IMR-90 (cell line): ENCODE results near the gene RFPL3. TPM values are rescaled to one million over a fixed set of nuclear protein-coding genes. Genes with fewer than 3 reads are reported as not detected.

Experiments used
- ATAC-seq: fragments of 200-7000 bp; cut with Tn5 transposase; 2 replicates; pipeline ENCODE4 v1.9.1; 2020; ENCODE audit warnings: low read depth, mild to moderate bottlenecking, moderate library complexity
- BruUV-seq: library from RNA; stranded (reverse); fragments of 400-500 nt; replicated peaks from 2 replicates; lab custom pipeline; 2021; lab: Mats Ljungman, UMichigan
- CTCF ChIA-PET: fragments of 300-600 bp; formaldehyde crosslinking; extraction: SDS; loops from one replicate; lab custom pipeline; 2021; ENCODE audit warnings: antibody characterized with exemption; lab: Yijun Ruan, JAX
- POLR2A ChIA-PET: fragments of 300-600 bp; sonication (Branson Sonifier 250); formaldehyde crosslinking; loops from one replicate; lab custom pipeline; 2022; ENCODE audit warnings: antibody characterized with exemption; ENCODE audit not compliant: unreplicated experiment; lab: Charles Lee
- DNase-seq: peaks from one replicate; pipeline ENCODE4 v3.0.0; 2013
- H2AFZ ChIP-seq: replicated peaks from 2 replicates; pipeline ENCODE3; 2013; ENCODE audit warnings: low read length, mild to moderate bottlenecking; ENCODE audit not compliant: poor library complexity
- H2AK5ac ChIP-seq: 2 replicates; pipeline ENCODE4 v1.6.1; 2013; ENCODE audit warnings: low read depth, low read length, inconsistent platforms
- H2AK9ac ChIP-seq: replicated peaks from 2 replicates; pipeline ENCODE3; 2013; ENCODE audit warnings: mild to moderate bottlenecking, low read depth, low read length, moderate library complexity; ENCODE audit not compliant: poor library complexity
- H2BK120ac ChIP-seq: 2 replicates; pipeline ENCODE4 v1.6.1; 2013; ENCODE audit warnings: low read depth, low read length, inconsistent platforms
- H2BK15ac ChIP-seq: 3 replicates; pipeline ENCODE4 v1.6.1; 2013; ENCODE audit warnings: low read depth, low read length, inconsistent platforms
- H2BK20ac ChIP-seq: 2 replicates; pipeline ENCODE4 v1.6.1; 2013; ENCODE audit warnings: low read depth, mild to moderate bottlenecking, inconsistent platforms, low read length, moderate library complexity
- H2BK5ac ChIP-seq: 2 replicates; pipeline ENCODE4 v1.6.1; 2013; ENCODE audit warnings: mild to moderate bottlenecking, low read depth, low read length, inconsistent platforms; ENCODE audit not compliant: poor library complexity, severe bottlenecking
- H3K14ac ChIP-seq: replicated peaks from 2 replicates; pipeline ENCODE4 v1.6.1; 2013; ENCODE audit warnings: low read depth, low read length, inconsistent platforms
- H3K18ac ChIP-seq: 2 replicates; pipeline ENCODE4 v1.6.1; 2013; ENCODE audit warnings: low read depth, low read length, control low read depth
- H3K23ac ChIP-seq: 2 replicates; pipeline ENCODE4 v1.6.1; 2013; ENCODE audit warnings: low read depth, low read length, inconsistent platforms
- H3K27ac ChIP-seq: 2 replicates; pipeline ENCODE4 v1.5.1; 2013; ENCODE audit warnings: mild to moderate bottlenecking, control low read depth, low read length; ENCODE audit not compliant: insufficient read depth
- H3K27me3 ChIP-seq: 2 replicates; pipeline ENCODE4 v1.6.1; 2013; ENCODE audit warnings: low read length; ENCODE audit not compliant: control insufficient read depth, insufficient read depth
- H3K36me3 ChIP-seq: 2 replicates; pipeline ENCODE4 v1.6.1; 2013; ENCODE audit warnings: low read length, mixed read lengths; ENCODE audit not compliant: control insufficient read depth, insufficient read depth
- H3K4ac ChIP-seq: 2 replicates; pipeline ENCODE4 v1.6.1; 2013; ENCODE audit warnings: low read depth, low read length, inconsistent platforms
- H3K4me1 ChIP-seq: 2 replicates; pipeline ENCODE4 v1.6.1; 2013; ENCODE audit warnings: low read length, mixed read lengths; ENCODE audit not compliant: control insufficient read depth, insufficient read depth
- H3K4me2 ChIP-seq: 2 replicates; pipeline ENCODE4 v1.6.1; 2013; ENCODE audit warnings: low read depth, mild to moderate bottlenecking, control low read depth, low read length, moderate library complexity
- H3K4me3 ChIP-seq: 2 replicates; pipeline ENCODE4 v1.5.1; 2013; ENCODE audit warnings: low read depth, mild to moderate bottlenecking, control low read depth, low read length, moderate library complexity; ENCODE audit not compliant: insufficient read depth
- H3K56ac ChIP-seq: 2 replicates; pipeline ENCODE4 v1.6.1; 2013; ENCODE audit warnings: low read length, inconsistent platforms; ENCODE audit not compliant: insufficient read depth; ENCODE audit errors: extremely low read depth
- H3K79me1 ChIP-seq, 2 experiments: 2 replicates each; pipeline ENCODE4 v1.6.1; 2013; ENCODE audit warnings: low read length in 2 of 2, inconsistent platforms in 1 of 2, low read depth in 1 of 2
- H3K9ac ChIP-seq: 2 replicates; pipeline ENCODE4 v1.6.1; 2013; ENCODE audit warnings: low read depth, low read length, control low read depth
- H3K9me1 ChIP-seq: 2 replicates; pipeline ENCODE4 v1.6.1; 2013; ENCODE audit warnings: low read length, inconsistent platforms; ENCODE audit not compliant: insufficient read depth
- H3K9me3 ChIP-seq: 2 replicates; pipeline ENCODE4 v1.6.1; 2013; ENCODE audit warnings: low read length; ENCODE audit not compliant: control insufficient read depth, insufficient read depth
- H4K20me1 ChIP-seq: 2 replicates; pipeline ENCODE4 v1.6.1; 2013; ENCODE audit warnings: low read length, inconsistent platforms; ENCODE audit not compliant: insufficient read depth
- H4K5ac ChIP-seq: 2 replicates; pipeline ENCODE4 v1.6.1; 2013; ENCODE audit warnings: mild to moderate bottlenecking, low read depth, low read length, control low read depth
- H4K8ac ChIP-seq, 2 experiments: 2 replicates each; pipeline ENCODE4 v1.6.1; 2013; ENCODE audit warnings: low read depth in 2 of 2, low read length in 2 of 2, control low read depth in 1 of 2, inconsistent platforms in 1 of 2
- H4K91ac ChIP-seq: 2 replicates; pipeline ENCODE4 v1.6.1; 2013; ENCODE audit warnings: low read depth, low read length, inconsistent platforms; ENCODE audit not compliant: insufficient read depth
- RFX5 ChIP-seq: IDR thresholded peaks from 2 replicates; pipeline ENCODE4 v1.8.0; 2012; ENCODE audit warnings: low read depth, mild to moderate bottlenecking, low read length, moderate library complexity
- WGBS, 2 experiments: methylation state at CpG; one replicate each; pipeline versions ENCODE4 v1.1.5 to v1.1.7; 2013; ENCODE audit warnings: missing lambda C conversion rate in 2 of 2; ENCODE audit not compliant: insufficient read length in 1 of 2; ENCODE audit errors: extremely low coverage in 2 of 2; 5-methylcytosine and 5-hydroxymethylcytosine counted together
- dilution Hi-C: fragments of 300-500 bp; cut with HindIII; formaldehyde crosslinking; loops from one replicate; pipeline ENCODE4 v1.14.3; 2018; ENCODE audit warnings: low sequenced_read_pairs; ENCODE audit not compliant: unreplicated experiment
- in situ Hi-C: fragments of 300-500 bp; cut with MboI; formaldehyde crosslinking; loops from 3 replicates; pipeline ENCODE4 v1.14.3; 2019; ENCODE audit warnings: low sequenced_read_pairs, inconsistent platforms, mixed read lengths
- intact Hi-C: fragments of 100-400 bp; cut with micrococcal nuclease; formaldehyde crosslinking; loops from 2 replicates; pipeline ENCODE4 v1.10.0; 2022
- polyA plus RNA-seq, 3 experiments: library from polyadenylated mRNA; depleted of rRNA; stranded (reverse); fragments of >200 nt; gene quantifications; 2 replicates each; pipeline ENCODE4 v1.2.3, GENCODE V29; 2012; ENCODE audit warnings: low replicate concordance in 1 of 3
- total RNA-seq: library from RNA; depleted of rRNA; stranded (reverse); fragments of >200 nt; gene quantifications from 2 replicates; pipeline ENCODE4 v1.2.3, GENCODE V29; 2012

RFPL3 gene
- total and polyA plus RNA-seq, 2 of the 4 experiments (the other 2 are of a cell fraction), result not detected

DNA sequence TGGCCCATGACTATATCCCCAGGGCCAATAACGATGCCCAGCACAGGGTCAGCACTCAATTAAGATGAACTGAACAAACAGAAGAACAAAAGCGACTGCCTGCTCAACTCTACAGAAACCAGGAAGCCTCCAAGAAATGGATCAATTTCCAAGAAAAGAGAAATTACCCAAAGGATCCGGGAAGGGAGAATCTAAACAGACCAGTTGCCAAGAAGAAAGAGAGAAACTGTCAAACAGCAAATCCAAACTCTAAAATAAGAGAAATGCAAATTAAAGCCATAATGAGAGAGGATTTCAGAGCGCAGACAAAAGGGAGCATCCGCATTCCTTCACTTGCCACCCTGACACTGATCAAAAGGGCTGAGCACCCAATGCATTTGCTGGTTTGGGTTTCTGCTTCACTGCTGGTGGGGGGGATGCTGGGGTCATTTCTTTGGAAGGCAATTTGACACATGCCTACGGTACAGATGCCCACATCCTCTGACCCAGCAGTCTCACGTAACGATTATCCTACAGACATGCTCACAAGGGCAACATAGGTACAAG is 37.7 kb upstream of the RFPL3 start:
- no peak overlapping the region for H3K4me3 ChIP-seq
- H2AFZ ChIP-seq, result no peak overlapping the region
- H4K91ac ChIP-seq, result no peak overlapping the region
- no peak overlapping the region for H3K27ac ChIP-seq
- no TSS peak for BruUV-seq
- no peaks in the 10 kb centered on the region for H4K20me1 ChIP-seq
- no peak for TF ChIP-seq RFX5
- no peak overlapping the region for H2BK120ac ChIP-seq
- no peak overlapping the region for H4K5ac ChIP-seq
- no peak overlapping the region for H3K18ac ChIP-seq
- H3K14ac ChIP-seq, result no peak overlapping the region
- dilution Hi-C loops, result no loop called here
- POLR2A ChIA-PET, result no interaction called here
- no peak for DNase-seq
- H2BK15ac ChIP-seq, result no peak overlapping the region
- H3K4me2 ChIP-seq, result no peak overlapping the region
- H3K9me3 ChIP-seq, result no peaks in the 10 kb centered on the region
- no peak overlapping the region for H3K23ac ChIP-seq
- no CpG with 5 or more reads among the region's 8 CpGs for WGBS, 2 experiments
- H3K4ac ChIP-seq, result no peak overlapping the region
- no peak overlapping the region for H2AK5ac ChIP-seq
- no peak for ATAC-seq
- no peaks in the 10 kb centered on the region; the same call in 1 of the 2 replicates for H3K27me3 ChIP-seq
- intact Hi-C loops, result no loop called here
- H3K36me3 ChIP-seq, result no peaks in the 10 kb centered on the region
- no peaks in the 10 kb centered on the region for H3K4me1 ChIP-seq
- in situ Hi-C loops, result no loop called here
- H2AK9ac ChIP-seq, result no peak overlapping the region
- H3K56ac ChIP-seq, result no peak overlapping the region
- H3K9ac ChIP-seq, result no peak overlapping the region
- no peaks in the 10 kb centered on the region for H3K79me1 ChIP-seq
- no peak overlapping the region for H2BK20ac ChIP-seq
- H4K8ac ChIP-seq, result no peak overlapping the region
- H3K9me1 ChIP-seq, result no peaks in the 10 kb centered on the region
- CTCF ChIA-PET, result no interaction called here
- H2BK5ac ChIP-seq, result no peak overlapping the region
